ELF-1 (cell line): ENCODE results near the gene ARMC6.
"Not testable (repeated sequence)": the region's sequence is repeated elsewhere in the genome, so short reads cannot be mapped to it uniquely, and the experiment has no call there.

Source experiments
- DNase-seq: peaks from one replicate; pipeline ENCODE4 v3.0.0-alpha.2; 2016; ENCODE audit warnings: low read depth, low spot score

ARMC6 gene

GRCh38 chr19:19022380-19022961 is 10.9 kb upstream of the ARMC6 start:
- DNase-seq: no peak

GRCh38 chr19:19023376-19023775 is 10.0 kb upstream of the ARMC6 start:
- DNase-seq: not testable (repeated sequence)

GRCh38 chr19:19025861-19026260 is 7.5 kb upstream of the ARMC6 start:
- no peak for DNase-seq

GRCh38 chr19:19026299-19026971 is 7.0 kb upstream of the ARMC6 start:
- peak; percentile 11 for DNase-seq

GRCh38 chr19:19027228-19027627 is 6.2 kb upstream of the ARMC6 start:
- no peak for DNase-seq

GRCh38 chr19:19028526-19028925 is 4.9 kb upstream of the ARMC6 start:
- no peak for DNase-seq

GRCh38 chr19:19031891-19032290 is 1.5 kb upstream of the ARMC6 start:
- DNase-seq: no peak

- DNase-seq: peak; percentile 96
Measured at GRCh38 chr19:19032420-19033175, 805 bp upstream of the ARMC6 start.

GRCh38 chr19:19033176-19033425 is 302 bp upstream of the ARMC6 start:
- no peak for DNase-seq

- DNase-seq: peak; percentile 87
Measured at GRCh38 chr19:19034204-19034624, 811 bp downstream of the ARMC6 start.

GRCh38 chr19:19039901-19040300 is 6.5 kb downstream of the ARMC6 start:
- DNase-seq: no peak

- DNase-seq: no peak
Measured at GRCh38 chr19:19040417-19040816, 7.0 kb downstream of the ARMC6 start.

- no peak for DNase-seq
Measured at GRCh38 chr19:19042732-19043280, 9.4 kb downstream of the ARMC6 start.

GRCh38 chr19:19043481-19043880 is 10.1 kb downstream of the ARMC6 start:
- DNase-seq: no peak

- DNase-seq: no peak
Measured at GRCh38 chr19:19043881-19044280, 10.5 kb downstream of the ARMC6 start.

GRCh38 chr19:19049406-19049805 is 16.0 kb downstream of the ARMC6 start:
- no peak for DNase-seq

GRCh38 chr19:19050104-19050503 is 16.7 kb downstream of the ARMC6 start:
- DNase-seq: no peak

GRCh38 chr19:19050731-19051130 is 17.3 kb downstream of the ARMC6 start:
- no peak for DNase-seq

GRCh38 chr19:19051478-19052213 is 18.2 kb downstream of the ARMC6 start:
- DNase-seq: peak; percentile 41

- no peak for DNase-seq
Measured at GRCh38 chr19:19052921-19053320, 19.5 kb downstream of the ARMC6 start.

GRCh38 chr19:19053508-19054314 is 20.3 kb downstream of the ARMC6 start:
- peak; percentile 57 for DNase-seq
